Thyroid gland (tissue), 4 donors: ENCODE measurements around the gene RAB8B.

Source experiments
- CTCF ChIP-seq, 6 experiments: fragments of 200-600 bp in 3 of 6; fragments of 450-650 bp in 3 of 6; sonication (generic) in 3 of 6; IDR thresholded peaks; one replicate each; pipeline ENCODE4 v1.5.1; 2016 to 2019; ENCODE audit warnings: antibody characterized with exemption in 6 of 6, mild to moderate bottlenecking in 2 of 6, inconsistent platforms in 1 of 6, moderate library complexity in 1 of 6
- POLR2A ChIP-seq, 2 donors: fragments of 450-650 bp; IDR thresholded peaks; one replicate each; pipeline ENCODE4 v1.6.1; 2017; ENCODE audit warnings: antibody characterized with exemption in 2 of 2, mild to moderate bottlenecking in 2 of 2, moderate library complexity in 1 of 2

- TF ChIP-seq CTCF (IDR thresholded peaks at IDR 0.05) (no peak), POLR2A (IDR thresholded peaks at IDR 0.05) (no peak)
These were observed 3.3 kb downstream of the RAB8B start for GRCh38 chr15:63192619-63193206.
